ENCODE data around the gene ACKR4.
A peak's percentile ranks its signal among the peaks of the same experiment; 100 is the strongest.
"Not testable (repeated sequence)": the region's sequence is repeated elsewhere in the genome, so short reads cannot be mapped to it uniquely, and the experiment has no call there.

Gene ACKR4

DNA sequence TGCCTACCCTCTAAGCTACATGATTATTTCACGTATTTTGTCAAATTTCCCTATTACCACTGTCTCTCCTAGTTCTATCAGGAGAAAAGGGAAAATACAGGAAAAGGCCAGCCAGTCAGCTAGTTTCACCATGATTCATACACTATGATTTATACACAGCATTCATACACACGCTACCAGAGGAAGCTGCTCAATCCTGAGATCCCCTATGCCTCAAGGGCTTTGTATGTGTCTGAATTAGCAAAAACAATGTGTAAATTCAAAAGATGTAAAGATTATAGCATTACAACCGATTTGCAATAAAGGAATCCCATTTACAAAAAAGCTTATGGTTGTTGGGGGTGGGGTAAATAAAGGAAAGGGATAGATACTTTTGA, 3.1 kb upstream of the ACKR4 start:
- DNase-seq (ENCODE audit: low spot score): peak; percentile 4
- no peak for FAIRE-seq

GRCh38 chr3:132594498-132594897, 2.6 kb upstream of the ACKR4 start:
- DNase-seq (ENCODE audit: low spot score) (no peak), FAIRE-seq (no peak)

GRCh38 chr3:132595014-132595413, 2.1 kb upstream of the ACKR4 start:
- FAIRE-seq: no peak
- DNase-seq (ENCODE audit: low spot score): no peak

DNA sequence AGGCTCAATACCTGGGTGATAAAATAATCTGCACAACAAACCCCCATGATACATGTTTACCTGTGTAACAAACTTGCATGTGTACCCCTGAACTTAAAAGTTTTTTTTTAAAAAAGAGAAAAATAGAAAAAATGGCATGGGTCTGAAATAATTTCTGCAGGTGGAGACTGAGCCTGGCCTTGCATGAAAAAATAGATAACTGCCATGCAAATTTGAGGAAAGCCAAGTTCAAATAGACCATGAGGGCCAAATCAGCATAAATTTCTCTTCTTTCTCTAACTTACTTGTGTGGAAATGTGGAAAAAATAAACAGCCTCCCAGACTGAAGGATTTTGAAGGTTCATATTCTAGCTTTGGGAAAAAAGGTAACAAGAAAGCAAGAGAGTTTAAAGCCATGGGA, 744 bp upstream of the ACKR4 start:
- FAIRE-seq (no peak), DNase-seq (ENCODE audit: low spot score) (no peak)

DNA sequence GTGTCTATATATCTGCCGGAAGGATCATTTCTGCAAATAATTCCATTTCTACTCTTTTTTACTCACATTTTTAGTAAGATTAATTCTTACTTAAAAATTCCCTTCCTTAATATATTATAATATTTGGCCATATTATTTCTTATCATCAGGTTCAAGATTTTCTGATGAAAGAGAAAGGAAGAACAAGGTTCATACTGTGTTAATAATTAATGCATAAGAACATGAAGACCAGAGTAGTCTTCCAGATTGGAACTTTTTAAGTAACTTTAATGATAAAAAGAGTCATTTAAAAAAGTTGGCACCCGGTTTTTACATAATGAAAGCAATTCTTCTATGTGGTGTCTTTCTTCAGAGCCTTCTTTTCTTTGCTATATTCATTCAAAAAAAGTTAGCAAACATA, 590 bp downstream of the ACKR4 start:
- DNase-seq (ENCODE audit: low spot score): no peak
- no peak for FAIRE-seq

DNA sequence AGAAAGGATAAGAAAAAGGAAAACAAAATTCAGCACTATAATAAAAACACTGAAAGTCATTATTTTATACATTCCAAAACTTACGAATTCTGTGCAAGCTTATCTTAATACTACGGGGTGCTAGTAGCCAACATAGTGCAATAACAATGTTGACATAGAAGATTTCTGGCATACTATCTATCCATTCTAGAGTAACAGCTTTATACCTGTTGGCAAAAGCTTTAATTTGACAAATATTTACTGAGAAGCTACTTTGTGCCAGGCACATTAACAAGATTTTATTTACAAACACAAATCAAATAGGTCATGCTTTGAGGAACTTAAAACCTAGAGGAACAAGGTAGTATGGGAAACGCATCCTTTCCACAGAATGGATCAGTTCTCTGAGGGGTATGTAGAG, 1.1 kb downstream of the ACKR4 start:
- no peak for FAIRE-seq

GRCh38 chr3:132600614-132601013, 3.5 kb downstream of the ACKR4 start:
- DNase-seq (ENCODE audit: low spot score); FAIRE-seq: not testable (repeated sequence)

More for the DNA sequence above, 1.1 kb downstream of the ACKR4 start:
- DNase-seq (ENCODE audit: low spot score): no peak

- FAIRE-seq (no peak), DNase-seq (ENCODE audit: low spot score) (no peak)
Observed at GRCh38 chr3:132605374-132605792, 8.3 kb downstream of the ACKR4 start.

GRCh38 chr3:132606085-132606484, 9.0 kb downstream of the ACKR4 start:
- no peak for FAIRE-seq

GRCh38 chr3:132606620-132607019, 9.6 kb downstream of the ACKR4 start:
- not testable (repeated sequence) for FAIRE-seq; DNase-seq (ENCODE audit: low spot score)

More at GRCh38 chr3:132606085-132606484, 9.0 kb downstream of the ACKR4 start:
- DNase-seq (ENCODE audit: low spot score): no peak

DNA sequence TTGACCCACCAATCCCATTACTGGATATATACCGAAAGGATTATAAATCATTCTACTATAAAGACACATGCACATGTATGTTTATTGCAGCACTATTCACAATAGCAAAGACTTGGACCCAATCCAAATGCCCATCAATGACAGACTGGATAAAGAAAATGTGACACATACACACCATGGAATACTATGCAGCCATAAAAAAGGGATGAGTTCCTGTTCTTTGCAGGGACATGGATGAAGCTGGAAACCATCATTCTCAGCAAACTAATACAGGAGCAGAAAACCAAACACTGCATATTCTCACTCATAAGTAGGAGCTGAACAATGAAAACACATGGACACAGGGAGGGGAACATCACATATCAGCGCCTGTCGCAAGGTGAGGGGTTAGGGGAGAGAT, 18.2 kb downstream of the ACKR4 start:
- not testable (repeated sequence) for FAIRE-seq; DNase-seq (ENCODE audit: low spot score)

GRCh38 chr3:132615881-132616280, 18.8 kb downstream of the ACKR4 start:
- DNase-seq (ENCODE audit: low spot score) (no peak), FAIRE-seq (no peak)

DNA sequence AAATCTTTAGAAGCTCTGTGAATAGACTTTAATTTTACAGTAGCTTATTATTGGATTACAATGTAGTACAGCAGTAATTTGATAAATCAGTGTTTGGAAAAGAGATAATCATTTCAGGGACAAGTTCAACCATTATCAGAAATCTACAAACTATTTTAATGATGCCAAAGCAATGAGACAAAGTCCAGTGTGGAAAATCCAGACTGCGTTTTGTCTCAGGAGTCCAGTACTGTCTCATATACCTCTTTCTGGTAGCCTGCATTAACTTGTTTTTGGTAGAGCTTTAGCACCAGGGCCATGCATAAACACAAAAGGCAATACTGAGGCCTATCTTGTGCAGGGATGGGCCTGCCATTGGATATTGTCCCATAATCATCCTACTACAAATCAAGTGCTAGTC, 19.7 kb downstream of the ACKR4 start:
- DNase-seq (ENCODE audit: low spot score) (no peak), FAIRE-seq (no peak)

GRCh38 chr3:132622148-132622547, 25.1 kb downstream of the ACKR4 start:
- FAIRE-seq (no peak), DNase-seq (ENCODE audit: low spot score) (no peak)

GRCh38 chr3:132622761-132623160, 25.7 kb downstream of the ACKR4 start:
- FAIRE-seq: no peak
- DNase-seq (ENCODE audit: low spot score): no peak

- FAIRE-seq (no peak), DNase-seq (ENCODE audit: low spot score) (no peak)
Observed at GRCh38 chr3:132623646-132624045, 26.6 kb downstream of the ACKR4 start.

DNA sequence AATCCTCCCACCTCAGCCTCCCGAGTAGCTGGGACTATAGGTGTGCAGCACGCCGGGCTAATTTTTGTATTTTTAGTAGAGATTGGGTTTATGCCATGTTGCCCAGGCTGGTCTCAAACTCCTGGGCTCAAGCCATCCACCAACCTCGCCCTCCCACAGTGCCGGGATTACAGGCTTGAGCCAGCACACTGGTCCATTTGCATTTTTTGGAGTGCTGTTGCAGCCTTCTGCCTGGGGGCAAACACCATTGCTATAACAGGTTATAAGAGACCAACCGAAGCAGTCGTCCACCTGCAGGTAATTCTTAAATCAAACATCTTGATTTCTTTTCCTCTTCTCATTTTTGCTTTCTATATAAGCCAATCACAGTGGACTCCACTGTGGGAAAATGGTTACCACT, 27.7 kb downstream of the ACKR4 start:
- DNase-seq (ENCODE audit: low spot score): no peak
- no peak for FAIRE-seq

DNA sequence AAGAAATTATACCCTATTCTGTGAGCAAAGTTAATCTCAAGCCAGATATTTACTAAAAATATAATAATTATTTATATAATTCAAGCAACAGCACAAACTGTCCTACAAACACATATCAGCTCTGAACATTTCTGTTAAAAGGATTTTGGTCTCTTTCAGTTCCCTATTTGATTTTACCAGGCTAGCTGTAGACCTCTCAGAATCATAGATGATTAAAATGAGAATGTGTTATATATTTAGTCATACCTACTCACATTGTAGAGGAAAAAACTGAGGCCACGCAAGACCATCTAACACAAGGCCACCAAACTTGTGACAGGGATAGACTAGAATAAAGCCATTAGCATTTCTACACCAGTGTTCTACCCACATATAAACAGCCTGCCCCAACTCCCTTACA, 28.5 kb downstream of the ACKR4 start:
- no peak for FAIRE-seq
- DNase-seq (ENCODE audit: low spot score): no peak

GRCh38 chr3:132626955-132627354, 29.9 kb downstream of the ACKR4 start:
- FAIRE-seq (no peak), DNase-seq (ENCODE audit: low spot score) (no peak)

DNA sequence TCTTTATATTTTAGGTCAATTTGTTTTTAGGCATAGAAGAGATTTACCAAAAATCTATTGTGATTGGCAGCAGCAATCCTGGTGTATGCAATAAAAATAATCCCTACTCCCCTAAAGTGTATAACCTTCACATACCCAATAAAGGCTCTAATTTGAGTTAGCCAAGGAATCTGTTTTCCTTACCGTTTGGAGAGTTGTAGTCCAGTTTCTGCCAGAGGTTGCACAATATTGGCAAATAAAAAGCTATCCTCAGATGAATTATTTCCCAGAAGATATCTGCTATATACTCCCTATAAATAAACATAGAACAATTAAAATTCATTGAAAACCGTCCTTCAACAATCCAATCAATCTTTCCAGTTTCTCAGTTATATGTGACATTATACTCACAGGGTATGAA, 31.1 kb downstream of the ACKR4 start:
- no peak for DNase-seq (ENCODE audit: low spot score)
- no peak for FAIRE-seq

- peak; percentile 7 for DNase-seq (ENCODE audit: low spot score)
Observed at GRCh38 chr3:132629928-132630327, 32.9 kb downstream of the ACKR4 start.

GRCh38 chr3:132630612-132631011, 33.5 kb downstream of the ACKR4 start:
- FAIRE-seq (no peak), DNase-seq (ENCODE audit: low spot score) (no peak)

More at GRCh38 chr3:132629928-132630327, 32.9 kb downstream of the ACKR4 start:
- FAIRE-seq: no peak

DNA sequence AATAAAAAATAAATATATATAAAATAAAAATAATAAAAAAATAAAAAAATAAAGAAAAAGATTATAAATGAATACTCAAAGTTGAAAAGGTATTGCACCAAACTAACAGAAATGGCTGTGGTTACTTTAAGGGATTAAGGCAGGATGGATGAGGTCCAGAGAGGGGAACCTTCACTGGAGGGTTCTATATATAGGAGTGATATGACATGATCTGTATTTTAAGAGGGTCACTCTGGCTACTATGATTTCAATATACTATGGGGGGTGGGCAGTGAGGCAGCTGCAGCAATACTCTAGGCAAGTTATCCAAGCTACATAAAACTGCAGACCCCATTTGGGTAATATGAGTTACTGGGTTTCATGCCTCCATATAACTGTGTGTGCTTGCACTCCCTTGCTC, 38.0 kb downstream of the ACKR4 start:
- FAIRE-seq (no peak), DNase-seq (ENCODE audit: low spot score) (no peak)

DNA sequence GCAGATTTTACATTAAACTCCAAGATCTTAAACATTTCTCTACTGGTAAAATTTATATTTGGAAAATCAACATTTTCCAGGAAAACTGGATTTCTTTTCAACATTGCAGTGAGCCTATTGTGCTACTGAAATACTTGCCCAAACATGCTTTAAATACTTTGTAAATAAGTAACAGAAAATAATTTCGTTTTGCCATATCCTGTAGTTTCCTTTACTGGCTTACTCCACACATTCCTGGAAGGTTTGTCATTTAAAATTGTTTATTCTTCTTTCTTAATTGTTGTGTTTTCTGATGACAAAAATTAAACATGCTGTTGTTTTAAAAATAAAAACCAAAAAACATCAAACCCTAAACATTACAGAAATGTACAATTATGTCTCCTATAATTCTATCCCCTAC, 40.5 kb downstream of the ACKR4 start:
- FAIRE-seq: no peak
- no peak for DNase-seq (ENCODE audit: low spot score)
